ENCODE data around the gene HOXD3. TPM values are rescaled to one million over a fixed set of nuclear protein-coding genes. Genes with fewer than 3 reads are reported as not detected.

Gene HOXD3
- total RNA-seq, 4 donors from 2014 or later = 0.36 to 1.7 (median 0.64) TPM; not detected in 1

DNA sequence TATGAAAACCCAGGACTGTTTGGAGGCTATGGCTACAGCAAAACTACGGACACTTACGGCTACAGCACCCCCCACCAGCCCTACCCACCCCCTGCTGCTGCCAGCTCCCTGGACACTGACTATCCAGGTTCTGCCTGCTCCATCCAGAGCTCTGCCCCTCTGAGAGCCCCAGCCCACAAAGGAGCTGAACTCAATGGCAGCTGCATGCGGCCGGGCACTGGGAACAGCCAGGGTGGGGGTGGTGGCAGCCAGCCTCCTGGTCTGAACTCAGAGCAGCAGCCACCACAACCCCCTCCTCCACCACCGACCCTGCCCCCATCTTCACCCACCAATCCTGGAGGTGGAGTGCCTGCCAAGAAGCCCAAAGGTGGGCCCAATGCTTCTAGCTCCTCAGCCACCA, 12.1 kb downstream of the HOXD3 start:
- in situ Hi-C loops (cut with MboI; ENCODE audit: low sequenced_read_pairs in 4 of 4) (no loop called here), intact Hi-C loops (cut with DNase I; ENCODE audit: low total_unique reads) (no loop called here)
- TF ChIP-seq, protein P1, sequence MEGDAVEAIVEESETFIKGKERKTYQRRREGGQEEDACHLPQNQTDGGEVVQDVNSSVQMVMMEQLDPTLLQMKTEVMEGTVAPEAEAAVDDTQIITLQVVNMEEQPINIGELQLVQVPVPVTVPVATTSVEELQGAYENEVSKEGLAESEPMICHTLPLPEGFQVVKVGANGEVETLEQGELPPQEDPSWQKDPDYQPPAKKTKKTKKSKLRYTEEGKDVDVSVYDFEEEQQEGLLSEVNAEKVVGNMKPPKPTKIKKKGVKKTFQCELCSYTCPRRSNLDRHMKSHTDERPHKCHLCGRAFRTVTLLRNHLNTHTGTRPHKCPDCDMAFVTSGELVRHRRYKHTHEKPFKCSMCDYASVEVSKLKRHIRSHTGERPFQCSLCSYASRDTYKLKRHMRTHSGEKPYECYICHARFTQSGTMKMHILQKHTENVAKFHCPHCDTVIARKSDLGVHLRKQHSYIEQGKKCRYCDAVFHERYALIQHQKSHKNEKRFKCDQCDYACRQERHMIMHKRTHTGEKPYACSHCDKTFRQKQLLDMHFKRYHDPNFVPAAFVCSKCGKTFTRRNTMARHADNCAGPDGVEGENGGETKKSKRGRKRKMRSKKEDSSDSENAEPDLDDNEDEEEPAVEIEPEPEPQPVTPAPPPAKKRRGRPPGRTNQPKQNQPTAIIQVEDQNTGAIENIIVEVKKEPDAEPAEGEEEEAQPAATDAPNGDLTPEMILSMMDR (IDR thresholded peaks at IDR 0.05 in 4 of 5, conservative IDR thresholded peaks at IDR 0.05 in 1 of 5) = no peak
- TF ChIP-seq POLR2A (IDR thresholded peaks at IDR 0.05) = no peak
- Histone ChIP-seq H3K4me1 (no peaks in the 10 kb centered on the region), H3K27me3 (peaks cover 22 to 39% (median 38%) of the 10 kb centered on the region in 3 donors), H3K4me3 (no peak overlapping the region), H3K27ac (no peak overlapping the region), H3K9me3 (no peaks in the 10 kb centered on the region), H3K36me3 (no peaks in the 10 kb centered on the region)
- ATAC-seq (no peak), DNase-seq (no peak)

GRCh38 chr2:176169711-176170110, 12.6 kb downstream of the HOXD3 start:
- peaks cover 20 to 36% (median 33%) of the 10 kb centered on the region in 3 donors for H3K27me3 ChIP-seq

DNA sequence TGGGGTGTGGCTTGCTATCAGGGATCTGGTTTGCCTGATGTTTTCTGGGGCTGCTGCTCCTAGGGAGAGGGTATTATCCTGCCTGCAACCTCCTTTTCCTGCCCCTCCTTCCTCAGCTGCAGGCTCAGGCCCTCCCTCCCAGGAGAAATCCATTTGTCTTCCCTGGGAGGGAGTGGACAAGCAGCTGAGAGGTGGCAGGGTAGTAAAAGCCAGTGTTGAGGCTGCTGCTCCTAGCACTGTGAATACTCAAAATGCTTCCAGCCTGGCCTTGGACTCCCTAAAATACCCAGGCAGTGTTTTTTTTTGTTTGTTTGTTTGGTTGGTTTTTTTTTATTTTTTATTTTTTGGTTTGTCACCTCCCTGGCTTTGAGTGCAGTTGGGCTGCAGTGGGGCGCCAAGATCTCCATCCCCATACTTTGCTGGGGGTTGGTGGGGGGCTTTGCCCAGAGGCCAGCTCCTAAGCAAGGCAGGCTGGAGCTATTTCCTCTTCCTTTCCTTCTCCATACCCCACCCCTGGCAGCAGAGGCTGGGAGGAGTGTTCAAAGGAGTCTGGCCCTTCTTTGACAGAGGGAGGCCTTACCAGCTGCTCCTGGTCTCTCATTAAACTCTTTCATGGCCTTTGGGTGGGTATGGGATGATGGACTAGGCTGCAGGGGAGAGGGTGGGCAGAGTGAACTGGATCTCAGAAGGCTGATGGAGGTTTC, 13.6 kb downstream of the HOXD3 start:
- H3K36me3 ChIP-seq = no peaks in the 10 kb centered on the region
- H3K9me3 ChIP-seq = no peaks in the 10 kb centered on the region
- intact Hi-C loops (cut with DNase I; ENCODE audit: low total_unique reads) = no loop called here
- no peak overlapping the region for H3K4me3 ChIP-seq
- no peak overlapping the region for H3K27ac ChIP-seq
- no peaks in the 10 kb centered on the region for H3K4me1 ChIP-seq
- H3K27me3 ChIP-seq = peaks cover 17 to 36% (median 32%) of the 10 kb centered on the region in 3 donors
- in situ Hi-C loops (cut with MboI; ENCODE audit: low sequenced_read_pairs in 4 of 4) = no loop called here
- no peak for DNase-seq
- ATAC-seq = no peak
- no peak for TF ChIP-seq POLR2A (IDR thresholded peaks at IDR 0.05)
- TF ChIP-seq, protein P1 (IDR thresholded peaks at IDR 0.05 in 4 of 5, conservative IDR thresholded peaks at IDR 0.05 in 1 of 5) = no peak

More at GRCh38 chr2:176169711-176170110, 12.6 kb downstream of the HOXD3 start:
- H3K36me3 ChIP-seq = no peaks in the 10 kb centered on the region
- intact Hi-C loops (cut with DNase I; ENCODE audit: low total_unique reads) (no loop called here), in situ Hi-C loops (cut with MboI; ENCODE audit: low sequenced_read_pairs in 4 of 4) (no loop called here)
- no peaks in the 10 kb centered on the region for H3K9me3 ChIP-seq
- ATAC-seq (no peak), DNase-seq (no peak)
- H3K4me3 ChIP-seq = no peak overlapping the region
- TF ChIP-seq, protein P1 (IDR thresholded peaks at IDR 0.05 in 4 of 5, conservative IDR thresholded peaks at IDR 0.05 in 1 of 5) = no peak
- TF ChIP-seq POLR2A (IDR thresholded peaks at IDR 0.05) = no peak
- H3K27ac ChIP-seq = no peak overlapping the region
- H3K4me1 ChIP-seq = no peaks in the 10 kb centered on the region

DNA sequence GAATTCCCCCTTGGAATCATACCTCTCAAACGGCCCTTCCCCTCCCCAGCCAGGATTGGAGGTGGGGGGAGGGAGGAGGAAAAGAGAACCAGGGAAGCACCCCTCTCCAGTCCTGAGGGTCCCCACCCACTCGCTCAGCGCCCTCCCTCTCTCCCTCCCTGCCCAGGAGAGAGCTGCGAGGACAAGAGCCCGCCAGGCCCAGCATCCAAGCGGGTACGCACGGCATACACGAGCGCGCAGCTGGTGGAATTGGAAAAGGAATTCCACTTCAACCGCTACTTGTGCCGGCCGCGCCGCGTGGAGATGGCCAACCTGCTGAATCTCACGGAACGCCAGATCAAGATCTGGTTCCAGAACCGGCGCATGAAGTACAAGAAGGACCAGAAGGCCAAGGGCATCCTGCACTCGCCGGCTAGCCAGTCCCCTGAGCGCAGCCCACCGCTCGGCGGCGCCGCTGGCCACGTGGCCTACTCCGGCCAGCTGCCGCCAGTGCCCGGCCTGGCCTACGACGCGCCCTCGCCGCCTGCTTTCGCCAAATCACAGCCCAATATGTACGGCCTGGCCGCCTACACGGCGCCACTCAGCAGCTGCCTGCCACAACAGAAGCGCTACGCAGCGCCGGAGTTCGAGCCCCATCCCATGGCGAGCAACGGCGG, 14.4 kb downstream of the HOXD3 start:
- intact Hi-C loops (cut with DNase I; ENCODE audit: low total_unique reads) = no loop called here
- in situ Hi-C loops (cut with MboI; ENCODE audit: low sequenced_read_pairs in 4 of 4) = no loop called here
- no peak overlapping the region for H3K4me3 ChIP-seq
- no peak overlapping the region for H3K27ac ChIP-seq
- H3K36me3 ChIP-seq = no peaks in the 10 kb centered on the region
- no peaks in the 10 kb centered on the region for H3K4me1 ChIP-seq
- peaks cover 17 to 36% (median 33%) of the 10 kb centered on the region in 3 donors for H3K27me3 ChIP-seq
- no peaks in the 10 kb centered on the region for H3K9me3 ChIP-seq
- TF ChIP-seq, protein P1 (IDR thresholded peaks at IDR 0.05 in 4 of 5, conservative IDR thresholded peaks at IDR 0.05 in 1 of 5) = no peak
- TF ChIP-seq POLR2A (IDR thresholded peaks at IDR 0.05) = no peak
- no peak for DNase-seq
- ATAC-seq = no peak
